ENCODE results near the gene TNC. TPM values are rescaled to one million over a fixed set of nuclear protein-coding genes. Genes with fewer than 3 reads are reported as not detected.

TNC gene
- total RNA-seq, 1 donor from 2014 or later: 137 TPM

GRCh38 chr9:115080242-115080641 is 37.7 kb downstream of the TNC start:
- Histone ChIP-seq H3K4me1 (no peaks in the 10 kb centered on the region), H3K27ac (no peak overlapping the region), H3K9me3 (no peaks in the 10 kb centered on the region), H3K36me3 (peaks cover 0 to 2% of the 10 kb centered on the region in 2 donors), H3K27me3 (no peaks in the 10 kb centered on the region), H3K4me3 (no peak overlapping the region)
- no peak for TF ChIP-seq CTCF (IDR thresholded peaks at IDR 0.05)
- DNase-seq (ENCODE audit: low spot score in 2 of 2): no peak
- intact Hi-C loops (cut with DNase I): no loop called here

GRCh38 chr9:115079156-115079555 is 38.8 kb downstream of the TNC start:
- Histone ChIP-seq H3K9me3 (no peaks in the 10 kb centered on the region), H3K4me1 (no peaks in the 10 kb centered on the region), H3K27me3 (no peaks in the 10 kb centered on the region), H3K4me3 (no peak overlapping the region), H3K27ac (no peak overlapping the region), H3K36me3 (peaks cover 0 to 2% of the 10 kb centered on the region in 2 donors)
- intact Hi-C loops (cut with DNase I): no loop called here
- no peak for DNase-seq (ENCODE audit: low spot score in 2 of 2)
- no peak for TF ChIP-seq CTCF (IDR thresholded peaks at IDR 0.05)

GRCh38 chr9:115073456-115073855 is 44.5 kb downstream of the TNC start:
- DNase-seq (ENCODE audit: low spot score in 2 of 2): no peak
- TF ChIP-seq CTCF (IDR thresholded peaks at IDR 0.05): no peak
- H3K4me1 ChIP-seq: no peaks in the 10 kb centered on the region
- peaks cover 0 to 2% of the 10 kb centered on the region in 2 donors for H3K36me3 ChIP-seq
- intact Hi-C loops (cut with DNase I): no loop called here
- H3K9me3 ChIP-seq: no peaks in the 10 kb centered on the region
- no peak overlapping the region for H3K27ac ChIP-seq
- H3K4me3 ChIP-seq: no peak overlapping the region
- H3K27me3 ChIP-seq: no peaks in the 10 kb centered on the region

GRCh38 chr9:115071176-115071575 is 46.8 kb downstream of the TNC start:
- DNase-seq (ENCODE audit: low spot score in 2 of 2): no peak
- Histone ChIP-seq H3K27ac (no peak overlapping the region), H3K9me3 (no peaks in the 10 kb centered on the region), H3K4me1 (no peaks in the 10 kb centered on the region), H3K36me3 (no peaks in the 10 kb centered on the region), H3K4me3 (no peak overlapping the region), H3K27me3 (no peaks in the 10 kb centered on the region)
- intact Hi-C loops (cut with DNase I): no loop called here
- no peak for TF ChIP-seq CTCF (IDR thresholded peaks at IDR 0.05)

GRCh38 chr9:115069771-115070170 is 48.2 kb downstream of the TNC start:
- intact Hi-C loops (cut with DNase I): no loop called here
- Histone ChIP-seq H3K4me3 (no peak overlapping the region), H3K27ac (no peak overlapping the region), H3K36me3 (no peaks in the 10 kb centered on the region), H3K4me1 (no peaks in the 10 kb centered on the region), H3K27me3 (no peaks in the 10 kb centered on the region), H3K9me3 (no peaks in the 10 kb centered on the region)
- DNase-seq (ENCODE audit: low spot score in 2 of 2): no peak
- TF ChIP-seq CTCF (IDR thresholded peaks at IDR 0.05): no peak

- Histone ChIP-seq H3K36me3 (no peaks in the 10 kb centered on the region), H3K27me3 (no peaks in the 10 kb centered on the region), H3K27ac (no peak overlapping the region), H3K4me1 (no peaks in the 10 kb centered on the region), H3K9me3 (no peaks in the 10 kb centered on the region), H3K4me3 (no peak overlapping the region)
- no peak for TF ChIP-seq CTCF (IDR thresholded peaks at IDR 0.05)
- intact Hi-C loops (cut with DNase I): no loop called here
- no peak for DNase-seq (ENCODE audit: low spot score in 2 of 2)
These were observed 48.7 kb downstream of the TNC start for GRCh38 chr9:115069302-115069701.
